Astrocyte (in vitro differentiated cells and primary cell): ENCODE results near the gene SLC1A1. TPM values are rescaled to one million over a fixed set of nuclear protein-coding genes. Genes with fewer than 3 reads are reported as not detected.

Source experiments
- DNase-seq: peaks from one replicate; pipeline ENCODE4 v3.0.0-alpha.2; 2010; ENCODE audit warnings: low read depth
- FAIRE-seq: peaks from 2 replicates; lab custom pipeline; 2011; peaks lifted over from hg19 to GRCh38; lab: Jason Lieb, UNC
- H2AFZ ChIP-seq: 2 replicates; pipeline ENCODE4 v1.6.0; 2012; ENCODE audit warnings: low read depth, low read length, inconsistent platforms
- H3K27ac ChIP-seq: 2 replicates; pipeline ENCODE4 v1.5.1; 2011; ENCODE audit warnings: low read depth, low read length, inconsistent platforms
- H3K27me3 ChIP-seq: 2 replicates; pipeline ENCODE4 v1.6.0; 2011; ENCODE audit warnings: low read length, inconsistent platforms; ENCODE audit not compliant: insufficient read depth
- H3K36me3 ChIP-seq: 2 replicates; pipeline ENCODE4 v1.5.1; 2011; ENCODE audit warnings: low read length, inconsistent platforms; ENCODE audit not compliant: insufficient read depth
- H3K4me1 ChIP-seq: 2 replicates; pipeline ENCODE4 v1.5.1; 2011; ENCODE audit warnings: low read length, inconsistent platforms; ENCODE audit not compliant: insufficient read depth
- H3K4me2 ChIP-seq: 2 replicates; pipeline ENCODE4 v1.6.0; 2012; ENCODE audit warnings: low read length, inconsistent platforms
- H3K4me3 ChIP-seq: 2 replicates; pipeline ENCODE4 v1.5.1; 2011; ENCODE audit warnings: low read depth, mild to moderate bottlenecking, low read length, inconsistent platforms; ENCODE audit not compliant: insufficient read depth
- H3K79me2 ChIP-seq: 2 replicates; pipeline ENCODE4 v1.6.0; 2012; ENCODE audit warnings: mild to moderate bottlenecking, low read length, inconsistent platforms; ENCODE audit not compliant: insufficient read depth
- H3K9ac ChIP-seq: 2 replicates; pipeline ENCODE4 v1.6.0; 2012; ENCODE audit warnings: mild to moderate bottlenecking, low read length, inconsistent platforms
- H3K9me3 ChIP-seq: 2 replicates; pipeline ENCODE4 v1.5.1; 2012; ENCODE audit warnings: low read depth, mild to moderate bottlenecking, low read length, inconsistent platforms; ENCODE audit not compliant: insufficient read depth
- H4K20me1 ChIP-seq: 2 replicates; pipeline ENCODE4 v1.6.0; 2012; ENCODE audit warnings: low read length, inconsistent platforms; ENCODE audit not compliant: insufficient read depth
- H3K27ac Mint-ChIP-seq: one replicate; pipeline ENCODE4 v1.8.0; 2021; ENCODE audit warnings: mild to moderate bottlenecking, mixed read lengths; ENCODE audit not compliant: unreplicated experiment
- H3K27me3 Mint-ChIP-seq: one replicate; pipeline ENCODE4 v1.8.0; 2021; ENCODE audit warnings: low read depth, mixed read lengths; ENCODE audit not compliant: unreplicated experiment
- H3K36me3 Mint-ChIP-seq: one replicate; pipeline ENCODE4 v1.8.0; 2021; ENCODE audit warnings: low read depth, mixed read lengths; ENCODE audit not compliant: unreplicated experiment
- H3K4me1 Mint-ChIP-seq: one replicate; pipeline ENCODE4 v1.8.0; 2021; ENCODE audit warnings: low read depth, mixed read lengths; ENCODE audit not compliant: unreplicated experiment
- H3K4me3 Mint-ChIP-seq: one replicate; pipeline ENCODE4 v1.8.0; 2021; ENCODE audit warnings: mild to moderate bottlenecking, moderate library complexity, mixed read lengths; ENCODE audit not compliant: unreplicated experiment
- H3K9me3 Mint-ChIP-seq: one replicate; pipeline ENCODE4 v1.8.0; 2021; ENCODE audit warnings: mild to moderate bottlenecking, mixed read lengths; ENCODE audit not compliant: unreplicated experiment
- EZH2 ChIP-seq: IDR thresholded peaks from 2 replicates; pipeline ENCODE4 v1.6.1; 2012; ENCODE audit warnings: mild to moderate bottlenecking, low read length, inconsistent platforms; ENCODE audit not compliant: insufficient read depth
- total RNA-seq: library from RNA; stranded (reverse); gene quantifications from 2 replicates; pipeline ENCODE4 v1.2.1, GENCODE V29; 2021
- TF ChIP-seq, protein P1 (sequence below): IDR thresholded peaks from 2 replicates; pipeline ENCODE4 v1.5.1; 2011; ENCODE audit warnings: low read depth, mild to moderate bottlenecking, inconsistent platforms, low read length, moderate library complexity; ENCODE audit not compliant: insufficient read depth

The SLC1A1 gene
- total RNA-seq, 1 donor from 2014 or later, result 6.7 TPM

DNA sequence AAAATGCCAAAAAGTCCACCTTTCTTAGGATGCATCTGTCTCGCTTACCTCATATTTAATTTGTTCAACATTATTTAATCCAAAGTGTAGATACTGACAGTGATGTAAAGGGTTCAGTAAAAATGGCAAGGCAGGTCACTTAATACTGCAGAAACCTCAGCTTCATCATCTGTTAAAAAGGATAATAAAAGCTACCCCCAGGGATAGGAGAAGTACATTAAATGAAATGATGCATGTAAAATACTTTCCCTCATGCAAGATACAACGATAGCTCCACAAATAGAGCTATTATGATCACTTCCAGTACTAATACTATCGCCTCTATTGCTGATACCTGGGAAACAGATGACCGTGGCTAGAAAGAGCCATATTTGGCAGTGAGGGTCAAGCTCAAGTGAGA, 82.9 kb downstream of the SLC1A1 start:
- Histone ChIP-seq H3K4me3 (no peak overlapping the region), H4K20me1 (no peaks in the 10 kb centered on the region), H3K27me3 (no peaks in the 10 kb centered on the region), H2AFZ (no peak overlapping the region), H3K4me2 (no peak overlapping the region), H3K9me3 (no peaks in the 10 kb centered on the region), H3K4me1 (no peaks in the 10 kb centered on the region), H3K9ac (no peak overlapping the region), H3K36me3 (no peaks in the 10 kb centered on the region), H3K79me2 (no peaks in the 10 kb centered on the region), H3K27ac (no peak overlapping the region)
- DNase-seq (no peak), FAIRE-seq (no peak)
- H3K9me3 Mint-ChIP-seq, result peaks cover 5% of the 10 kb centered on the region
- peaks cover 5% of the 10 kb centered on the region for H3K36me3 Mint-ChIP-seq
- H3K27ac Mint-ChIP-seq, result no peak overlapping the region
- H3K27me3 Mint-ChIP-seq, result peaks cover 3% of the 10 kb centered on the region
- peaks cover 2% of the 10 kb centered on the region for H3K4me1 Mint-ChIP-seq
- TF ChIP-seq, protein P1, sequence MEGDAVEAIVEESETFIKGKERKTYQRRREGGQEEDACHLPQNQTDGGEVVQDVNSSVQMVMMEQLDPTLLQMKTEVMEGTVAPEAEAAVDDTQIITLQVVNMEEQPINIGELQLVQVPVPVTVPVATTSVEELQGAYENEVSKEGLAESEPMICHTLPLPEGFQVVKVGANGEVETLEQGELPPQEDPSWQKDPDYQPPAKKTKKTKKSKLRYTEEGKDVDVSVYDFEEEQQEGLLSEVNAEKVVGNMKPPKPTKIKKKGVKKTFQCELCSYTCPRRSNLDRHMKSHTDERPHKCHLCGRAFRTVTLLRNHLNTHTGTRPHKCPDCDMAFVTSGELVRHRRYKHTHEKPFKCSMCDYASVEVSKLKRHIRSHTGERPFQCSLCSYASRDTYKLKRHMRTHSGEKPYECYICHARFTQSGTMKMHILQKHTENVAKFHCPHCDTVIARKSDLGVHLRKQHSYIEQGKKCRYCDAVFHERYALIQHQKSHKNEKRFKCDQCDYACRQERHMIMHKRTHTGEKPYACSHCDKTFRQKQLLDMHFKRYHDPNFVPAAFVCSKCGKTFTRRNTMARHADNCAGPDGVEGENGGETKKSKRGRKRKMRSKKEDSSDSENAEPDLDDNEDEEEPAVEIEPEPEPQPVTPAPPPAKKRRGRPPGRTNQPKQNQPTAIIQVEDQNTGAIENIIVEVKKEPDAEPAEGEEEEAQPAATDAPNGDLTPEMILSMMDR, result no peak
- no peak for TF ChIP-seq EZH2
- no peak overlapping the region for H3K4me3 Mint-ChIP-seq

DNA sequence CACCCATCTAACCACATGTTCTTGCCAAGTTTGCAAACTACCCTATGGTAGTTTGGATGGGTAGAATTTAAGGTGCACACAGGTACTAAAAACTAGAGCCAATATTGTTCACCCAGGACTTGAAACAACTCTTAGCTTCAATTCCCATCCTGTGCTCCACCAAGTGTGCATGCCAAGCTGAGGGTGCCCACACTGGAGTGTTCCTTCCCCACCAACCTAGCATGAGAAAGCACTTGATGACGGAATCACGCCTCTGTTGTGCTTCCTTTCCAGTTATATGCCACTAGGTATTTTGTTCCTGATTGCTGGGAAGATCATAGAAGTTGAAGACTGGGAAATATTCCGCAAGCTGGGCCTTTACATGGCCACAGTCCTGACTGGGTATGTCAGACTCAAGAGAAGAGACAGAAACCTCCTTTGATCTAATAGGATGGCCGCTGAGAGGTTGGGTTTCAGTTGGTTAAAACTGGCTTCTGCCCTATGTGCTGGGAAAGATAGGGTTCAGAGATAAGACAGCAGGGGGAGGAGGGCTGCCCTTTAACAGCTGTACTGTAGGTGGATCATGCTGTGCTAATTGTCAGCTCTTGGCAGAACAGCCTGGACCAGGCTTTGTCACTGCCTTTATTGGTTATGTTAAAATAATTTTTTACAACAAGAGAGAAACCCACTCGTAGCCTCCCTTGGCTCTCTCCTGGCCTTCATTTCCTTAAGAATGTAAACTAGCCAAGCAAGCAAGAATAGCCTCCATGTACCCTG, 83.5 kb downstream of the SLC1A1 start:
- Mint-ChIP-seq H3K9me3 (peaks cover 5% of the 10 kb centered on the region), H3K36me3 (peaks cover 7% of the 10 kb centered on the region), H3K4me1 (peaks cover 2% of the 10 kb centered on the region), H3K27ac (no peak overlapping the region), H3K4me3 (no peak overlapping the region), H3K27me3 (peaks cover 3% of the 10 kb centered on the region)
- Histone ChIP-seq H3K27me3 (no peaks in the 10 kb centered on the region), H3K79me2 (no peaks in the 10 kb centered on the region), H3K4me1 (no peaks in the 10 kb centered on the region), H4K20me1 (no peaks in the 10 kb centered on the region), H3K27ac (no peak overlapping the region), H3K36me3 (no peaks in the 10 kb centered on the region), H3K9me3 (no peaks in the 10 kb centered on the region), H2AFZ (no peak overlapping the region), H3K4me2 (no peak overlapping the region), H3K9ac (no peak overlapping the region), H3K4me3 (no peak overlapping the region)
- no peak for TF ChIP-seq EZH2
- TF ChIP-seq, protein P1, result no peak
- no peak for DNase-seq
- no peak for FAIRE-seq

DNA sequence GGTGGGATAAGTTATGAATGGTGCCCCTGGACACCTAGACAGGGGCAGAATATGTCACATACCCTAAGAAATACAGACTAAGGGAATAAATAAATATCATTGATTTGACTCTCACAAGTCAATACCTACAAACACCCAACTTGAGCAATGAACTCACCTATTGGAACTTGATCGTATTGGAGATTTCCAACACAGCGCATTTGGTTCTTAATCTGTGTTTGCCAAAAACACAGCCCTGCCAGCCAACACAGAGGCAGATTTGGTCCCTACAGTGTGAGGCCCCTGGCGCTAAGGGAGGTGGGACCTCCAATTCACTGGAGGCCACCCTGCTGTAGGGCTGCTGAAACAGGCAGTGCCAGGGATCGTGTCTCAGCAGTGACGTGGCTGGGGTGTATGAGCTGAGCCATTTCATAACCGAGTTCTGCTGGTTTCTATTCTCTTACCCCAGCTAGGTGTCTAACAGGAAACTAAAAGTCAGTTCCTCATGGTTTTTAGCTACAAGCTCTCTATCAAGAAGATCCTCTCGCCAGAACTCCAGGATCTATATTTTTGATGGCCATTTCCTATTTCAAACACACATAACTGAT, 84.5 kb downstream of the SLC1A1 start:
- Histone ChIP-seq H3K27me3 (no peaks in the 10 kb centered on the region), H3K4me3 (no peak overlapping the region), H4K20me1 (no peaks in the 10 kb centered on the region), H3K36me3 (no peaks in the 10 kb centered on the region), H3K4me2 (no peak overlapping the region), H3K79me2 (no peaks in the 10 kb centered on the region), H2AFZ (no peak overlapping the region), H3K4me1 (no peaks in the 10 kb centered on the region), H3K27ac (no peak overlapping the region), H3K9ac (no peak overlapping the region), H3K9me3 (no peaks in the 10 kb centered on the region)
- no peak for FAIRE-seq
- Mint-ChIP-seq H3K36me3 (peaks cover 7% of the 10 kb centered on the region), H3K4me1 (peaks cover 2% of the 10 kb centered on the region), H3K4me3 (no peak overlapping the region), H3K9me3 (peaks cover 5% of the 10 kb centered on the region), H3K27me3 (peaks cover 3% of the 10 kb centered on the region), H3K27ac (no peak overlapping the region)
- TF ChIP-seq, protein P1, result no peak
- no peak for TF ChIP-seq EZH2
- no peak for DNase-seq
